Measurements from ENCODE around the gene FLYWCH2. TPM values are rescaled to one million over a fixed set of nuclear protein-coding genes. Genes with fewer than 3 reads are reported as not detected.

FLYWCH2 gene
- total RNA-seq, 1 donor from 2014 or later = 30.5 TPM

DNA sequence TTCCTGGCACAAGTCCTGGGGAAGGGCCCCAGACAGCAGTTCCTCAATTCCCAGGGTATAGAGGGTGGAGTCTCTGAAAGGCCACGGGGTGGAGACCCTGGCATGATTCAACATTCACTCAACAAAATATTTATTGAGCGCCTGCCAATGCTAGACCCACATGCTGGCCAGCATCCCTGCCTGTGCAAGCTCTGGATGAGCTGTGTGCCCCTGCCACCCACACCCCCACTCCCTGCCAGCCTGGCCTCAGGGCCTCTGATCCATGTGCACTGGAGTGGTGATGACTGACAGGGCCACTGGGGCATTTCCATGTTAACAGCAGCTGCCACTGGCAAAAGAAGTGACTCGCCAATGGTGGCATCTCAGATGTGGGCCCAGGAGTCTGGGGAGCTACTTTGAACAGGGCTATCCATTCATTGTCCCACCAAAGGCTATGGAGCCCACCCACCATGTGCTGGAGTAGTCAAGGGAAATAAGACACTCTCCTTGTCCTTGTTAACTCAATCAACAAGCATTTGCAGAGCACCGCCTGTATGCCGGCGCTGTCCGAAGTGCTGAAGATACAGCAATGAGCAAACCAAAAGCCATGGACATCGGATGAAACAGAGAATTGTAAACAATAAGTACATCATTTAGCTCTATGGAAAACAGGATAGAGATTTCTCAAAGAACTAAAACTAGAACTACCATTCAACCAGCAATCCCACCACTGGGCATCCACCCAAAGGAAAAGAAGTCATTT is 22.0 kb upstream of the FLYWCH2 start:
- DNase-seq = no peak
- Mint-ChIP-seq H3K4me3 (ENCODE audit: unreplicated experiment) (no peak overlapping the region), H3K36me3 (ENCODE audit: unreplicated experiment) (no peaks in the 10 kb centered on the region), H3K27ac (ENCODE audit: unreplicated experiment) (no peak overlapping the region), H3K9me3 (ENCODE audit: unreplicated experiment) (peaks cover 3% of the 10 kb centered on the region), H3K4me1 (ENCODE audit: low read depth, unreplicated experiment) (peaks cover 2% of the 10 kb centered on the region), H3K27me3 (ENCODE audit: unreplicated experiment) (peaks cover 6% of the 10 kb centered on the region)
- no peak for TF ChIP-seq CTCF (IDR thresholded peaks at IDR 0.05; ENCODE audit: partially characterized antibody, unreplicated experiment)

GRCh38 chr16:2865651-2866050 is 17.4 kb upstream of the FLYWCH2 start:
- no peak for DNase-seq
- no peak overlapping the region for H3K4me3 Mint-ChIP-seq (ENCODE audit: unreplicated experiment)
- H3K36me3 Mint-ChIP-seq (ENCODE audit: unreplicated experiment) = no peaks in the 10 kb centered on the region
- no peak overlapping the region for H3K27ac Mint-ChIP-seq (ENCODE audit: unreplicated experiment)
- no peaks in the 10 kb centered on the region for H3K4me1 Mint-ChIP-seq (ENCODE audit: low read depth, unreplicated experiment)
- TF ChIP-seq CTCF (IDR thresholded peaks at IDR 0.05; ENCODE audit: partially characterized antibody, unreplicated experiment) = no peak
- H3K27me3 Mint-ChIP-seq (ENCODE audit: unreplicated experiment) = peaks cover 10% of the 10 kb centered on the region
- H3K9me3 Mint-ChIP-seq (ENCODE audit: unreplicated experiment) = peaks cover 4% of the 10 kb centered on the region

DNA sequence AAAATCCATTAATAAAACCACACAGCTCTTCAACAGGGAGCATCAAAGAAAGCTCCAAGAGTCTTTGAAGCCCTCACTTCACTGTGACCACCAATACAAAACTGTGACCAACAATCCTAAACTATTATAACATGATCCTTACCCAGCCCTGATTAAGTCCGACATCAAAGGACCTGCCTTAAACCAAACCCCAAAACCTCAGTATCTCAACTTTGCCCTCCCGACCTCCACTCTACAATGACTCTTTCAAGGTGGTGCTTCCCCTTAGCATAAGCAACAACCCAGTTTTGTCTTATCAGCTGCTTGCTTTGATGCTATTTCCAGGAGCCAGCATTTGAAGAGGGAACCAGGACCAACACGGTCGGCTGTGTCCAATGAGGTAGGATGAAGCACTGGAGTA is 16.6 kb upstream of the FLYWCH2 start:
- H3K4me3 Mint-ChIP-seq (ENCODE audit: unreplicated experiment) = no peak overlapping the region

DNA sequence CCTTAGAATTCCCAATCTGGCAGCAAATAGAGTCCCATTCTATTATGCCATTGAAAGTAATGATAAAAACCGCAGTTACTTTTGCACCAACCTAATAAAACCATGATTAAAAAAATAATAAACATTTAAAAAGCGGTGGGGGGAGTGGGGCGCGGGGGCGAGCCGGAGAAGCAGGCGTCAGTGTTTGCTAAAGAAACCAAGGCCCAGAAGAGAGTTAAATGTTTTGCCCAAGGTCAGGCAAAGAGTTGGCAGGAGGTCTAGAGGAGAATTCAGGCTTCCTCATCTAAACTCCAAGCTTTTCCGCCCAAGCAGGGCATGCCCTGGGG is 15.4 kb upstream of the FLYWCH2 start:
- Mint-ChIP-seq H3K4me3 (ENCODE audit: unreplicated experiment) (peak overlapping the region; percentile 91), H3K9me3 (ENCODE audit: unreplicated experiment) (peaks cover 4% of the 10 kb centered on the region), H3K4me1 (ENCODE audit: low read depth, unreplicated experiment) (no peaks in the 10 kb centered on the region), H3K36me3 (ENCODE audit: unreplicated experiment) (no peaks in the 10 kb centered on the region), H3K27ac (ENCODE audit: unreplicated experiment) (peak overlapping the region; percentile 73), H3K27me3 (ENCODE audit: unreplicated experiment) (peaks cover 11% of the 10 kb centered on the region)
- no peak for TF ChIP-seq CTCF (IDR thresholded peaks at IDR 0.05; ENCODE audit: partially characterized antibody, unreplicated experiment)
- DNase-seq = no peak

More for the DNA sequence above, 16.6 kb upstream of the FLYWCH2 start:
- no peak overlapping the region for H3K27ac Mint-ChIP-seq (ENCODE audit: unreplicated experiment)
- no peaks in the 10 kb centered on the region for H3K36me3 Mint-ChIP-seq (ENCODE audit: unreplicated experiment)
- H3K27me3 Mint-ChIP-seq (ENCODE audit: unreplicated experiment) = peaks cover 11% of the 10 kb centered on the region
- H3K9me3 Mint-ChIP-seq (ENCODE audit: unreplicated experiment) = peaks cover 4% of the 10 kb centered on the region
- TF ChIP-seq CTCF (IDR thresholded peaks at IDR 0.05; ENCODE audit: partially characterized antibody, unreplicated experiment) = no peak
- H3K4me1 Mint-ChIP-seq (ENCODE audit: low read depth, unreplicated experiment) = no peaks in the 10 kb centered on the region
- DNase-seq = no peak

GRCh38 chr16:2867987-2868789 is 14.8 kb upstream of the FLYWCH2 start:
- peak overlapping the region; percentile 91 for H3K4me3 Mint-ChIP-seq (ENCODE audit: unreplicated experiment)
- no peaks in the 10 kb centered on the region for H3K36me3 Mint-ChIP-seq (ENCODE audit: unreplicated experiment)
- TF ChIP-seq CTCF (IDR thresholded peaks at IDR 0.05; ENCODE audit: partially characterized antibody, unreplicated experiment) = peak; percentile 95
- H3K27ac Mint-ChIP-seq (ENCODE audit: unreplicated experiment) = peak overlapping the region; percentile 73
- no peaks in the 10 kb centered on the region for H3K4me1 Mint-ChIP-seq (ENCODE audit: low read depth, unreplicated experiment)
- peaks cover 11% of the 10 kb centered on the region for H3K27me3 Mint-ChIP-seq (ENCODE audit: unreplicated experiment)
- peak; percentile 98 for DNase-seq
- H3K9me3 Mint-ChIP-seq (ENCODE audit: unreplicated experiment) = peaks cover 4% of the 10 kb centered on the region

All from glutamatergic neuron (in vitro differentiated cells).